KMS-11 (cell line): Measurements from ENCODE around the gene PNPLA7.

Experiments used
- H2AFZ ChIP-seq: fragments of 200-600 bp; sonication (generic); 2 replicates; pipeline ENCODE4 v1.6.1; 2016; ENCODE audit warnings: antibody characterized with exemption, mixed run types, low read depth
- H3K27ac ChIP-seq: fragments of 200-600 bp; sonication (generic); 2 replicates; pipeline ENCODE4 v1.6.1; 2016; ENCODE audit warnings: mild to moderate bottlenecking, mixed run types
- H3K27me3 ChIP-seq: fragments of 200-600 bp; sonication (generic); 2 replicates; pipeline ENCODE4 v1.6.1; 2017; ENCODE audit warnings: mild to moderate bottlenecking, low read depth, mixed run types, moderate library complexity; ENCODE audit not compliant: insufficient read depth
- H3K36me3 ChIP-seq: fragments of 200-600 bp; sonication (generic); 2 replicates; pipeline ENCODE4 v1.6.1; 2017; ENCODE audit warnings: mild to moderate bottlenecking, mixed run types; ENCODE audit not compliant: insufficient read depth
- H3K4me1 ChIP-seq: fragments of 200-600 bp; sonication (generic); 2 replicates; pipeline ENCODE4 v1.6.1; 2016; ENCODE audit warnings: mild to moderate bottlenecking, low read depth, mixed run types; ENCODE audit not compliant: poor library complexity, severe bottlenecking
- H3K4me2 ChIP-seq: fragments of 200-600 bp; sonication (generic); 2 replicates; pipeline ENCODE4 v1.7.0; 2016; ENCODE audit warnings: mild to moderate bottlenecking, mixed run types
- H3K4me3 ChIP-seq: fragments of 200-600 bp; sonication (generic); IDR thresholded peaks from 2 replicates; pipeline ENCODE4 v1.6.1; 2017; ENCODE audit warnings: low read depth, low read length, mixed read lengths; ENCODE audit not compliant: insufficient read depth
- H3K79me2 ChIP-seq: fragments of 200-600 bp; sonication (generic); 2 replicates; pipeline ENCODE4 v1.6.1; 2016; ENCODE audit warnings: low read depth, mixed run types; ENCODE audit not compliant: insufficient read depth
- H3K9ac ChIP-seq: fragments of 200-600 bp; sonication (generic); 2 replicates; pipeline ENCODE4 v1.6.1; 2016; ENCODE audit warnings: mild to moderate bottlenecking, mixed run types
- H4K20me1 ChIP-seq: fragments of 200-600 bp; sonication (generic); 2 replicates; pipeline ENCODE4 v1.6.1; 2016; ENCODE audit warnings: mild to moderate bottlenecking, mixed run types; ENCODE audit not compliant: insufficient read depth
- TF ChIP-seq, protein P1 (sequence below): fragments of 200-600 bp; sonication (generic); conservative IDR thresholded peaks from 2 replicates; pipeline ENCODE4 v1.6.1; 2017; ENCODE audit warnings: low read depth, mild to moderate bottlenecking, antibody characterized with exemption, low read length, moderate library complexity, mixed read lengths

The PNPLA7 gene

GRCh38 chr9:137446851-137447471 lies 103.2 kb downstream of the PNPLA7 start:
- Histone ChIP-seq H4K20me1 (no peaks in the 10 kb centered on the region), H3K9ac (no peak overlapping the region), H3K4me2 (no peak overlapping the region), H3K27ac (no peak overlapping the region), H3K27me3 (peaks cover 22% of the 10 kb centered on the region), H3K36me3 (no peaks in the 10 kb centered on the region), H3K79me2 (no peaks in the 10 kb centered on the region), H3K4me3 (no peak overlapping the region), H3K4me1 (peaks cover 16% of the 10 kb centered on the region), H2AFZ (no peak overlapping the region)
- TF ChIP-seq, protein P1, sequence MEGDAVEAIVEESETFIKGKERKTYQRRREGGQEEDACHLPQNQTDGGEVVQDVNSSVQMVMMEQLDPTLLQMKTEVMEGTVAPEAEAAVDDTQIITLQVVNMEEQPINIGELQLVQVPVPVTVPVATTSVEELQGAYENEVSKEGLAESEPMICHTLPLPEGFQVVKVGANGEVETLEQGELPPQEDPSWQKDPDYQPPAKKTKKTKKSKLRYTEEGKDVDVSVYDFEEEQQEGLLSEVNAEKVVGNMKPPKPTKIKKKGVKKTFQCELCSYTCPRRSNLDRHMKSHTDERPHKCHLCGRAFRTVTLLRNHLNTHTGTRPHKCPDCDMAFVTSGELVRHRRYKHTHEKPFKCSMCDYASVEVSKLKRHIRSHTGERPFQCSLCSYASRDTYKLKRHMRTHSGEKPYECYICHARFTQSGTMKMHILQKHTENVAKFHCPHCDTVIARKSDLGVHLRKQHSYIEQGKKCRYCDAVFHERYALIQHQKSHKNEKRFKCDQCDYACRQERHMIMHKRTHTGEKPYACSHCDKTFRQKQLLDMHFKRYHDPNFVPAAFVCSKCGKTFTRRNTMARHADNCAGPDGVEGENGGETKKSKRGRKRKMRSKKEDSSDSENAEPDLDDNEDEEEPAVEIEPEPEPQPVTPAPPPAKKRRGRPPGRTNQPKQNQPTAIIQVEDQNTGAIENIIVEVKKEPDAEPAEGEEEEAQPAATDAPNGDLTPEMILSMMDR, result no peak

DNA sequence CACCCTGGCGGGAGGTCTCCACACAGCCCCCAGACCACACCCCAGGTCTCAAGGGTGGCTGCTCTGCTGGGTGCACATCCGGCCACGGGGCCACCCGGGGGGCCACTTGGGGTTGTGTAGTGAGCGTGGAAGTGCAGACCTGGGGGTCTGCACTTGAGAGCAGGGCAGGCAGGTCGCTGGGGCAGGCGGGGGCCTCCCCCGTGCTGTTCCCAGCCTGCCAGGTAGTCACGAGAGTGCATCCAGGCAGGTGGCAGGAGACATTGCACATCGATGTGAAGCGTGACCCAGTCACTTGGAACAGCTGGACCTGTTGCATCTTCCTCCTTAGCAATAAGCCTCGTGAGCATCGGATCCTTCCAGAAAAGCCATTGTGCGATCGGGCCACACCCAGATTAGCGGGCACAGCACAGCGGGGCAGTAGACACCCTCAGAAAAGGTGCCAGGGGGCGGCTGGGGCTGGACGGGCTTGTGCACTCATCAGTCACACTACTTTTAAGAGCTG lies 104.2 kb downstream of the PNPLA7 start:
- Histone ChIP-seq H3K79me2 (no peaks in the 10 kb centered on the region), H3K9ac (no peak overlapping the region), H3K27ac (no peak overlapping the region), H4K20me1 (no peaks in the 10 kb centered on the region), H3K4me3 (no peak overlapping the region), H3K36me3 (no peaks in the 10 kb centered on the region), H3K4me1 (peaks cover 16% of the 10 kb centered on the region), H3K4me2 (peak overlapping the region; percentile 3; the same call in 1 of the 2 replicates), H2AFZ (peak overlapping the region; percentile 19; the same call in 1 of the 2 replicates), H3K27me3 (peaks cover 26% of the 10 kb centered on the region)
- TF ChIP-seq, protein P1, result no peak

- Histone ChIP-seq H3K79me2 (no peaks in the 10 kb centered on the region), H3K4me1 (peaks cover 16% of the 10 kb centered on the region), H2AFZ (peak overlapping the region; percentile 19; the same call in 1 of the 2 replicates), H3K27ac (no peak overlapping the region), H3K9ac (no peak overlapping the region), H3K4me3 (no peak overlapping the region), H3K27me3 (peaks cover 26% of the 10 kb centered on the region), H4K20me1 (no peaks in the 10 kb centered on the region), H3K36me3 (no peaks in the 10 kb centered on the region), H3K4me2 (peak overlapping the region; percentile 3; the same call in 1 of the 2 replicates)
- TF ChIP-seq, protein P1, result peak; percentile 86
Measured at GRCh38 chr9:137445275-137445807, 104.9 kb downstream of the PNPLA7 start.

GRCh38 chr9:137444106-137444790 lies 106.0 kb downstream of the PNPLA7 start:
- no peaks in the 10 kb centered on the region for H4K20me1 ChIP-seq
- H3K9ac ChIP-seq, result no peak overlapping the region
- no peak overlapping the region for H3K27ac ChIP-seq

More at GRCh38 chr9:137444106-137444790, 106.0 kb downstream of the PNPLA7 start:
- Histone ChIP-seq H3K79me2 (no peaks in the 10 kb centered on the region), H3K36me3 (no peaks in the 10 kb centered on the region), H3K4me1 (peaks cover 16% of the 10 kb centered on the region), H3K27me3 (peaks cover 26% of the 10 kb centered on the region), H3K4me3 (no peak overlapping the region), H3K4me2 (no peak overlapping the region), H2AFZ (no peak overlapping the region)
- TF ChIP-seq, protein P1, result no peak
